GM19328 (cell line): ENCODE measurements around the gene NEDD9.

ENCODE experiments used
- ATAC-seq: cut with Tn5 transposase; IDR thresholded peaks from one replicate; pipeline ENCODE4 v1.9.1; 2021; ENCODE audit warnings: mild to moderate bottlenecking, moderate library complexity; ENCODE audit not compliant: unreplicated experiment

NEDD9 gene

GRCh38 chr6:11219400-11219834, 13.1 kb downstream of the NEDD9 start:
- ATAC-seq, result no peak

DNA sequence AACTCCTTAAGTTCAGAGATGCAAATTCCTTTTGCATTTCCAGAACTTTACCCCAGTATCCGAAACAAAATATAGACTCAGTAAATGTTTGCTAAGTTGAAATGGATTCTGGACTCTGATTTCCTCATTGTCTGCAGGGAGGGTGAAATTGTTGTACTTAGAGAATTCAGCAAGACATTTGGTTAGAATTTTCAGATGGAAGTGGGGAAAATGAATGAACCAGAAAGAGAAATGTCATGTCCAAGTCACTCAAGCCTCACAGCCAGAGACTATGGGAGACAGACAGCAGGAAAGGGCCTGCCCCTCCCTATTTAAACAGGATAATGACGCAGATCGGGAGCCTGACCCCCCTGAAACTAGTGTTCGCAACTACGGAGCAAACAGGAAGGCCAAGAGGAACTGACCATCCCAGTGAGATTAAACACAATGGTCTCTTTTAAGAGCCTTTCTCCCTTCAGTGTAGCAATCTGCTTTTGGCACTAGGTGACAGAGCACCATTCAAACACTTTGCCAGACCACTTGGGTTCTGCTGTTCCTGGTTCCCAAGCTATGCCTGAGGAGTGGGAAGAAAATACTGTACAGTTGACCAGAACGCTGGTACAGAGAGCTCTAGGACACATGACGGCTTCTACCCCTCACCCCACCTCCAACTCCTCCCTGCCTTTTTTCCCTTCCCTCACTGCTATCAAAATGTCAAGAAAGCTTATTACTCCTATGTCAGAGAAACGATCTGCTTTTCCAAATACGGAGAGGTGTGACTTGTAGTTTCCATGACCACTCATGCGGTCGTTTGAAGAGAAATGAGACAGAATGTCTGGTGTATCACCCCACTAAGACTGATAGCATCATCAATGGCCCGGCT, 13.7 kb downstream of the NEDD9 start:
- no peak for ATAC-seq

DNA sequence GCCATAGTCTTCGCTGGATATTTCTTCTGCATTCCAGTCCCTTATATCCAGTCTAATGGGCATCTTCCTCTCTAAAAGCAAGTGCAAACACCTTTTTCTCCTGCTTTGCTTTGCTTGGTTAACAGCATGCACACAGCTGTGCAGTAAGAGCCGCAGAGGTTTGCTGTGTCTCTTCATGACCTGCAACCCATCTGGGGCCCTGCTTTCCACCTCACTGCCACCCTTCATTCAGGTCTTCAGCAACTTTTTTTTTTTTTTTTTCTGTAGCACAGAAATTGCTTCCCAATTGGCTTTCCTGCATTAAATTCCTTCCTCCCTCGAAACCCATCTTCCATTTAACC, 14.4 kb downstream of the NEDD9 start:
- ATAC-seq, result no peak

GRCh38 chr6:11217360-11218101, 14.9 kb downstream of the NEDD9 start:
- no peak for ATAC-seq

- ATAC-seq, result no peak
These were observed 16.7 kb downstream of the NEDD9 start for GRCh38 chr6:11215773-11216172.

- no peak for ATAC-seq
These were observed 17.6 kb downstream of the NEDD9 start for GRCh38 chr6:11214901-11215300.

DNA sequence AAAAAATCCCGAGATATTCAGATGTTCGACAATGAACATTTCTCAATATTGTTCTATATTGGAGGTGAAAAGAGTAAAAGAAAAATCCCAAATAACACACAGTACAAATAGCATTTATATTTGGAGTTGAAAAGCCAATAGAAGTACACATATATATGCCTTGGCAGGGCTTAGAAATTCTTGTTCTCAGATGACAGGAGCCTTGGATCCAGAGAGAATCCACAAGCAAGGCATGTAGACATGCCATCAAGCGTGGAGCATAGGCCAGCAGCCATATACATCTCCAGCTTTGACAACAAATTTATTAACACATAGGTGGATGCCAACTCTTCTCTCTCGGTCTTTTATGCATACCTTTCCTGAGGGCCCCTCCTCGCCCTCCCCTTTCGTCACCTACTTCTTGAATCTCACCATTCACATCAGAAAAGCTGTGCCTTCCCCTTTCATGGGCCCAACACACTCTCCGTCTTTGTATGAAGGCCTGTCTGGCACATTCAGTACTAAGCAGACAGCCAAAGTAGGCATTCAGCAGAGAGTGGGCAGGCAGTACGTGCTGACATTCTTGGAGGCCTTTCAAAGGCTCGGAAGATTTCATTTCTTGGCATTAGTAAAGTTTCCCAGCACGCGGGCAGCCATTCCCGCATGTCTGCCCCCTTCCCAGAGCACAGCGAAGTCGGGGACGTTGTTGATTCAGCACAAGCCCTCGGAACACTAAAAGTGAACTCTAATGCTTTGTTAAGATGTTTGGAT, 18.2 kb downstream of the NEDD9 start:
- no peak for ATAC-seq

DNA sequence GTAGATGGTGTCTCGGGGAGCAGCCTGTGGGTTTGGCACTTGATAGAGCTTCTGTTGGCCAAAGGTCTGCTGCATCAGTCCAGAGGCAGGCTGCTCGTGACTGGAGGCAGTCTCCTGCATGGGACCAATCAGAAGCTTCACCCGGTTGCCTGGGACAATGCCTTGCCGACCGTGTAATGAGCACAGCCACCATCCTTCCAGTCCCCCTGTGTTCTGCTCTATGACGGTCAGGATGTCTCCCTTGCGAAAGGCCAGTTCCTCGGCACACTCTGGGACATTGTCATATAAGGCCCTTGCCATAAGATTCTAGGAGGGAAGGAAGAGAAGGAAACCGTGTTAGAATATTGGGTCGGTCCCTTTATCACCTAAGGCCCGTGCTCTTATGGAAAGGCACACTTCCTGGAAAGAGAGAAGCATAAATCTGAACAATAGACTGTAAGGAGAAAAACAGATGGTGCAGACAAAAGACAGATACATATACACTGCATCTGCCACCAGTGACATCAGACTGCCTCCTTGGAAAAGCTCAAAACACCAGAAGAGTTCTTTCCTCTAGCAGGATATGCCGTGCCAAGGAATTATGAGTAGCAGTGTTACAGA, 18.9 kb downstream of the NEDD9 start:
- no peak for ATAC-seq

- no peak for ATAC-seq
These were observed 19.8 kb downstream of the NEDD9 start for GRCh38 chr6:11212664-11213063.

DNA sequence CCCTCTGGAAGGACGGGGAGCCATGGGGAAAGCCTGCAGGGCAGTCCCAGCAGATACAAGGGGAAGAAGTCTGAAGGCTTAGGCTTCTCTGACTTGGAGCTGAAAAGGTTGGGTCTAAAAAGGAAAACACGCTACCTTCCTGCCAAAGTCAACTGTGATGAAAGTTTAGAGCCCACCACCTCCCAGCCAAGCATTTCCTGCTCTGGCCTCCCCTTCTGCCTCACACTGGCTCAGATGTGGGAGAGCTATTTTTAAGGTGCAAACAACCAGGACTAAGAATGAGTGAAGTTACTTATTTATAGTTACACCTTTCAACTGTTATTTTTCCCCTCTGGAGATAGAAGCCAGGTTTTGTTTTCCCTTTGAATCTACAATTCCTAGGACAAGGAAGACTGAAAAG, 21.2 kb downstream of the NEDD9 start:
- ATAC-seq, result no peak

- ATAC-seq, result no peak
These were observed 21.9 kb downstream of the NEDD9 start for GRCh38 chr6:11210386-11211138.

DNA sequence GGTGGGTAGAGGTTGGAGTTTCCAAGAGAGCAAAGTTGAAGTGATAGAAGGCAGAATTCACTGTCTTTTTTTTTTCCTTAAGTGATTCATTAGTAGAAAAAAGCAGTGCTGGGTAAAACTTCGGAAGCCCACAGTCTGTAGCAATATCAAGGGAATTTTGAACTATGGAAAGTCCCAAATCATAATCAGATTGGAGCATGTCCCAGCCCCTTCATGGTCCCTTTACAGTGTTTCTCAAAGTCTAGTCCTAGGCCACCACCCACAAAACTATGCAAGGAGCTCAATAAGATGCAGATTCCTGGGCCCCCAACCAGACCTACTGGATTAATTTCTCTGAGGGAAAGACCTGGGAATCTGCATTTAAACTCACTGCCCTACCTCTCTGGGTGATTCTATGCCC, 22.6 kb downstream of the NEDD9 start:
- ATAC-seq, result no peak

- ATAC-seq, result no peak
These were observed 23.1 kb downstream of the NEDD9 start for GRCh38 chr6:11209369-11209768.

- ATAC-seq, result no peak
These were observed 23.6 kb downstream of the NEDD9 start for GRCh38 chr6:11208854-11209253.

DNA sequence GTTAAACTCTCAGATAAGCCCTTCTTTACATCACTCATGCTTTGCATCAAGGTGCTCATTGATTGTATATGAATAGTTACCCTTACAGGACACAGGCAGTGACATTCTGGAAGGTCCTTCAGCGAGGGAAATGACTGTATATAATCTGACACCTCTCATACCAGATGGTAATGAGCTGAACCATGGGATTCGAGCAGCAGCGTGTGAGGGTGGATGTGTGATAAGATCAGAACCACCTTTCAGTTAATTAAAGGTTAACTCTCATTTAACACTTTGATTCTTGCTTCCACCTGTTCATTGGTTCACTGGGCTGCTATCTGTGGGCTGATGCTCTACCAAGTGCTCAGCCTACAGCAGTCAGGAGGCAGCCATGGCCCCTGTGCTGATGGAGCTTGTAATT, 24.2 kb downstream of the NEDD9 start:
- ATAC-seq, result no peak

- no peak for ATAC-seq
These were observed 25.1 kb downstream of the NEDD9 start for GRCh38 chr6:11207199-11207968.

DNA sequence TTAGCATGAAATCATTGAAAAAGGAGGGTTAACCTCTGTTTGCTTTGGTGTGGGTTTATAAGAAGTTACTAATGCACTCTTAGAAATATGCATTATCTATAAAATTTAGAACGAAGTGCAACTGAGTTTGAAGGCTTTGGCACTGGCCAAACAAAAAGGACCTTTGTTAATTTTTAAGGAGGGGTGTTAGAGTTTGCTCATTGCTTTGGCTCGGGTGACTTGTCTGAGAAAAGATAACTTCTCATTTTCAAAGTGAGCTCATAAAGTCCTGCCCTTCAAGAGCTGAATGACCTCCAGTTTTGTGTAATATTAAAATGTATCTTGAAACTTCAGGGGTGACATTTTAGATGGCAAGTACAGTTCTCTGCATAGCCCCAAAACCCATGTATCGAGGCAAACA, 25.9 kb downstream of the NEDD9 start:
- ATAC-seq, result no peak

GRCh38 chr6:11204794-11205366, 27.6 kb downstream of the NEDD9 start:
- ATAC-seq, result no peak

- ATAC-seq, result no peak
These were observed 28.5 kb downstream of the NEDD9 start for GRCh38 chr6:11204005-11204399.
